GM20431 (cell line): Measurements from ENCODE around the gene MINPP1.

Experiments
- in situ Hi-C: fragments of 300-500 bp; cut with MseI, MboI; formaldehyde crosslinking; loops from one replicate; pipeline ENCODE4 v1.15.0; 2020; ENCODE audit warnings: low sequenced_read_pairs; ENCODE audit not compliant: unreplicated experiment

MINPP1 gene

GRCh38 chr10:87511526-87511925, 6.8 kb downstream of the MINPP1 start:
- in situ Hi-C loops: no loop called here

GRCh38 chr10:87518937-87519336, 14.2 kb downstream of the MINPP1 start:
- in situ Hi-C loops: no loop called here

- in situ Hi-C loops: no loop called here
Observed at GRCh38 chr10:87519582-87519981, 14.9 kb downstream of the MINPP1 start.

GRCh38 chr10:87523731-87524130, 19.0 kb downstream of the MINPP1 start:
- in situ Hi-C loops: no loop called here

GRCh38 chr10:87524296-87524695, 19.6 kb downstream of the MINPP1 start:
- in situ Hi-C loops: no loop called here

GRCh38 chr10:87531908-87532622, 27.4 kb downstream of the MINPP1 start:
- in situ Hi-C loops: loop anchor here (25.0 kb wide), 1 partner anchor 205 kb away; no protein-coding TSS in a partner anchor

- in situ Hi-C loops: loop anchor here (25.0 kb wide), 1 partner anchor 205 kb away; no protein-coding TSS in a partner anchor
Observed at GRCh38 chr10:87532696-87533095, 28.0 kb downstream of the MINPP1 start.

- in situ Hi-C loops: loop anchor here (25.0 kb wide), 1 partner anchor 203 kb away; no protein-coding TSS in a partner anchor
Observed at GRCh38 chr10:87534173-87534858, 29.6 kb downstream of the MINPP1 start.

GRCh38 chr10:87538092-87539015, 33.7 kb downstream of the MINPP1 start:
- in situ Hi-C loops: loop anchor here (25.0 kb wide), 1 partner anchor 199 kb away; no protein-coding TSS in a partner anchor

- in situ Hi-C loops: loop anchor here (25.0 kb wide), 1 partner anchor 196 kb away; no protein-coding TSS in a partner anchor
Observed at GRCh38 chr10:87541114-87541513, 36.4 kb downstream of the MINPP1 start.

GRCh38 chr10:87544721-87545120, 40.0 kb downstream of the MINPP1 start:
- in situ Hi-C loops: loop anchor here (25.0 kb wide), 1 partner anchor 193 kb away; no protein-coding TSS in a partner anchor

- in situ Hi-C loops: loop anchor here (25.0 kb wide), 1 partner anchor 192 kb away; no protein-coding TSS in a partner anchor
Observed at GRCh38 chr10:87545783-87546182, 41.1 kb downstream of the MINPP1 start.

- in situ Hi-C loops: loop anchor here (25.0 kb wide), 1 partner anchor 191 kb away; no protein-coding TSS in a partner anchor
Observed at GRCh38 chr10:87546210-87546609, 41.5 kb downstream of the MINPP1 start.

GRCh38 chr10:87546971-87547413, 42.3 kb downstream of the MINPP1 start:
- in situ Hi-C loops: loop anchor here (25.0 kb wide), 1 partner anchor 190 kb away; no protein-coding TSS in a partner anchor

GRCh38 chr10:87547734-87548311, 43.1 kb downstream of the MINPP1 start:
- in situ Hi-C loops: loop anchor here (25.0 kb wide), 1 partner anchor 189 kb away; no protein-coding TSS in a partner anchor

GRCh38 chr10:87550741-87551140, 46.0 kb downstream of the MINPP1 start:
- in situ Hi-C loops: no loop called here

- in situ Hi-C loops: no loop called here
Observed at GRCh38 chr10:87551326-87551725, 46.6 kb downstream of the MINPP1 start.

- in situ Hi-C loops: no loop called here
Observed at GRCh38 chr10:87552248-87552929, 47.7 kb downstream of the MINPP1 start.

GRCh38 chr10:87557409-87557808, 52.7 kb downstream of the MINPP1 start:
- in situ Hi-C loops: no loop called here
